H1 (cell line): ENCODE data around the gene TBC1D3B. TPM values are rescaled to one million over a fixed set of nuclear protein-coding genes. Genes with fewer than 3 reads are reported as not detected.

Source experiments
- CTCF ChIA-PET: fragments of 300-600 bp; sonication (Branson Sonifier 250); formaldehyde crosslinking; loops from one replicate; lab custom pipeline; 2021; ENCODE audit not compliant: partially characterized antibody; lab: Charles Lee
- POLR2A ChIA-PET: fragments of 300-600 bp; sonication (Branson Sonifier 250); formaldehyde crosslinking; loops from one replicate; lab custom pipeline; 2021; ENCODE audit warnings: inconsistent platforms; ENCODE audit not compliant: partially characterized antibody; lab: Charles Lee
- DNase-seq, 2 experiments: peaks; one replicate each; pipeline versions ENCODE4 v3.0.0 to v3.0.0-alpha.2; 2010 to 2022; ENCODE audit warnings: low spot score in 2 of 2, low read depth in 1 of 2, mixed read lengths in 1 of 2
- FAIRE-seq: peaks from 2 replicates; lab custom pipeline; 2011; peaks lifted over from hg19 to GRCh38; lab: Jason Lieb, UNC
- H2AFZ ChIP-seq: 2 replicates; pipeline ENCODE4 v1.8.1; 2012; ENCODE audit warnings: low read length, inconsistent platforms
- H2AK5ac ChIP-seq: 2 replicates; pipeline ENCODE4 v1.6.1; 2013; ENCODE audit warnings: low read depth, low read length
- H2BK120ac ChIP-seq: replicated peaks from 2 replicates; pipeline ENCODE3; 2013; ENCODE audit warnings: low read depth, low read length, inconsistent platforms
- H2BK12ac ChIP-seq: 2 replicates; pipeline ENCODE4 v1.6.1; 2013; ENCODE audit warnings: low read depth, low read length
- H2BK15ac ChIP-seq: 2 replicates; pipeline ENCODE4 v1.6.1; 2013; ENCODE audit warnings: low read length
- H2BK20ac ChIP-seq: 2 replicates; pipeline ENCODE4 v1.6.1; 2013; ENCODE audit warnings: low read length
- H2BK5ac ChIP-seq: 2 replicates; pipeline ENCODE4 v1.6.1; 2013; ENCODE audit warnings: low read depth, low read length
- H3K14ac ChIP-seq: 2 replicates; pipeline ENCODE4 v1.6.1; 2013; ENCODE audit warnings: inconsistent platforms; ENCODE audit not compliant: insufficient read length
- H3K18ac ChIP-seq: 2 replicates; pipeline ENCODE4 v1.6.1; 2013; ENCODE audit warnings: low read length; ENCODE audit errors: extremely low read depth
- H3K23ac ChIP-seq: 2 replicates; pipeline ENCODE4 v1.6.1; 2013; ENCODE audit warnings: inconsistent platforms; ENCODE audit not compliant: insufficient read length
- H3K23me2 ChIP-seq: 2 replicates; pipeline ENCODE4 v1.6.1; 2013; ENCODE audit warnings: low read depth, low read length
- H3K27ac ChIP-seq: 2 replicates; pipeline ENCODE4 v1.6.1; 2011; ENCODE audit warnings: low read depth, low read length, inconsistent platforms
- H3K27me3 ChIP-seq, 4 experiments: replicated peaks in 1 of 4; 1 replicate in 1 of 4; 2 replicates in 3 of 4; pipeline versions ENCODE4 v1.6.1 to v1.8.1; 2011 to 2013; ENCODE audit warnings: low read length in 3 of 4, mild to moderate bottlenecking in 3 of 4, inconsistent platforms in 2 of 4, mixed read lengths in 2 of 4, moderate library complexity in 1 of 4; ENCODE audit not compliant: control insufficient read depth in 3 of 4, insufficient read depth in 3 of 4; ENCODE audit errors: extremely low read depth in 1 of 4
- H3K36me3 ChIP-seq, 4 experiments: 2 replicates each; pipeline versions ENCODE4 v1.6.1 to v1.8.1; 2011 to 2013; ENCODE audit warnings: mild to moderate bottlenecking in 4 of 4, low read length in 3 of 4, moderate library complexity in 2 of 4, control low read depth in 1 of 4, inconsistent platforms in 1 of 4; ENCODE audit not compliant: insufficient read depth in 4 of 4, control insufficient read depth in 2 of 4
- H3K4ac ChIP-seq: replicated peaks from 2 replicates; pipeline ENCODE3; 2013; ENCODE audit warnings: low read length, low read depth, mixed read lengths, inconsistent platforms; ENCODE audit not compliant: insufficient read length
- H3K4me1 ChIP-seq, 4 experiments: replicated peaks in 1 of 4; 1 replicate in 1 of 4; 2 replicates in 3 of 4; pipeline versions ENCODE4 v1.6.1 to v1.8.1; 2011 to 2013; ENCODE audit warnings: low read length in 3 of 4, inconsistent platforms in 2 of 4, mixed read lengths in 1 of 4; ENCODE audit not compliant: insufficient read depth in 4 of 4, control insufficient read depth in 3 of 4
- H3K4me2 ChIP-seq, 2 experiments: 2 replicates each; pipeline versions ENCODE4 v1.6.1 to v1.8.1; 2011 to 2013; ENCODE audit warnings: low read depth in 2 of 2, low read length in 2 of 2, control low read depth in 1 of 2, inconsistent platforms in 1 of 2, mild to moderate bottlenecking in 1 of 2; ENCODE audit not compliant: insufficient read depth in 1 of 2
- H3K4me3 ChIP-seq, 4 experiments: fragments of 200-600, 300-600 bp in 1 of 4; sonication (generic), shearing (Covaris generic), sonication (Bioruptor Twin) in 1 of 4; 2 replicates each; pipeline versions ENCODE4 v1.5.1 to v1.8.1; 2011 to 2016; ENCODE audit warnings: low read length in 4 of 4, low read depth in 3 of 4, control low read depth in 2 of 4, inconsistent platforms in 2 of 4, mild to moderate bottlenecking in 2 of 4, mixed read lengths in 1 of 4, moderate library complexity in 1 of 4; ENCODE audit not compliant: insufficient read depth in 2 of 4; ENCODE audit errors: extremely low read depth in 1 of 4
- H3K56ac ChIP-seq: replicated peaks from 2 replicates; pipeline ENCODE3; 2013; ENCODE audit warnings: low read depth, mild to moderate bottlenecking, mixed read lengths, low read length, inconsistent platforms; ENCODE audit not compliant: insufficient read length
- H3K79me1 ChIP-seq: 2 replicates; pipeline ENCODE4 v1.6.1; 2013; ENCODE audit warnings: low read depth, low read length, control low read depth
- H3K79me2 ChIP-seq, 2 experiments: 2 replicates each; pipeline versions ENCODE4 v1.6.1 to v1.8.1; 2012 to 2013; ENCODE audit warnings: low read length in 2 of 2, mild to moderate bottlenecking in 2 of 2, inconsistent platforms in 1 of 2; ENCODE audit not compliant: insufficient read depth in 2 of 2, control insufficient read depth in 1 of 2
- H3K9ac ChIP-seq, 4 experiments: replicated peaks in 1 of 4; 1 replicate in 1 of 4; 2 replicates in 3 of 4; pipeline versions ENCODE4 v1.6.1 to v1.8.1; 2011 to 2013; ENCODE audit warnings: low read depth in 3 of 4, low read length in 3 of 4, control low read depth in 2 of 4, mild to moderate bottlenecking in 2 of 4, moderate library complexity in 2 of 4, inconsistent platforms in 1 of 4; ENCODE audit errors: extremely low read depth in 1 of 4
- H3K9me3 ChIP-seq, 2 experiments: 2 replicates each; pipeline versions ENCODE4 v1.6.1 to v1.8.1; 2012 to 2013; ENCODE audit warnings: mild to moderate bottlenecking in 2 of 2, moderate library complexity in 2 of 2, control low read depth in 1 of 2, inconsistent platforms in 1 of 2, low read depth in 1 of 2, low read length in 1 of 2, mixed read lengths in 1 of 2; ENCODE audit not compliant: insufficient read depth in 2 of 2
- H4K20me1 ChIP-seq, 2 experiments: replicated peaks in 1 of 2; 2 replicates each; pipeline versions ENCODE3 to v1.8.1; 2011 to 2013; ENCODE audit warnings: inconsistent platforms in 2 of 2, low read length in 2 of 2, mild to moderate bottlenecking in 1 of 2; ENCODE audit not compliant: insufficient read depth in 2 of 2, control insufficient read depth in 1 of 2
- H4K5ac ChIP-seq: 2 replicates; pipeline ENCODE4 v1.6.1; 2013; ENCODE audit warnings: low read length, low read depth, mixed read lengths, inconsistent platforms; ENCODE audit not compliant: insufficient read length
- H4K8ac ChIP-seq: 2 replicates; pipeline ENCODE4 v1.8.0; 2013; ENCODE audit warnings: mild to moderate bottlenecking, moderate library complexity, low read length, inconsistent platforms; ENCODE audit not compliant: insufficient read depth; ENCODE audit errors: extremely low read depth
- H4K91ac ChIP-seq: replicated peaks from 2 replicates; pipeline ENCODE3; 2013; ENCODE audit warnings: low read length, mixed read lengths, inconsistent platforms; ENCODE audit not compliant: insufficient read length
- ATF3 ChIP-seq: IDR thresholded peaks from 2 replicates; pipeline ENCODE4 v1.6.1; 2011; ENCODE audit warnings: low read depth, mild to moderate bottlenecking, low read length; ENCODE audit not compliant: insufficient read depth
- CBX5 ChIP-seq: fragments of 300-800, 300-1000 bp; sonication (generic); IDR thresholded peaks from 2 replicates; pipeline ENCODE4 v1.7.1; 2016; ENCODE audit warnings: antibody characterized with exemption, low read length, low read depth
- CBX8 ChIP-seq: fragments of 300-800, 300-1000 bp; sonication (generic); IDR thresholded peaks from 2 replicates; pipeline ENCODE4 v1.7.1; 2016; ENCODE audit warnings: low read depth, low read length, borderline replicate concordance
- KDM5A ChIP-seq: fragments of 200-600 bp; IDR thresholded peaks from 2 replicates; pipeline ENCODE4 v1.7.1; 2012; ENCODE audit warnings: mild to moderate bottlenecking, low read length, inconsistent platforms, mixed read lengths
- MAFK ChIP-seq: IDR thresholded peaks from 2 replicates; pipeline ENCODE4 v1.6.1; 2012; ENCODE audit warnings: low read depth, mild to moderate bottlenecking, improper control_type of control experiment, low read length
- TCF12 ChIP-seq: IDR thresholded peaks from 2 replicates; pipeline ENCODE4 v1.6.1; 2011; ENCODE audit warnings: low read depth, mild to moderate bottlenecking, low read length
- USF2 ChIP-seq: IDR thresholded peaks from 2 replicates; pipeline ENCODE4 v1.6.1; 2011; ENCODE audit warnings: low read length, improper control_type of control experiment
- WGBS, 2 experiments: shearing (Covaris generic) in 1 of 2; methylation state at CpG; one replicate each; pipeline versions ENCODE4 v1.1.6 to v1.1.7; 2013 to 2015; ENCODE audit warnings: low lambda C conversion rate in 2 of 2, mixed read lengths in 2 of 2, inconsistent platforms in 1 of 2, low coverage in 1 of 2, missing lambda C conversion rate in 1 of 2; ENCODE audit not compliant: insufficient replicate concordance in 2 of 2, insufficient coverage in 1 of 2, insufficient read length in 1 of 2; ENCODE audit errors: extremely low coverage in 1 of 2, missing lambda C conversion rate in 1 of 2; 5-methylcytosine and 5-hydroxymethylcytosine counted together
- polyA plus RNA-seq, 7 experiments: library from polyadenylated mRNA; depleted of rRNA in 3 of 7; stranded (reverse) in 5 of 7; unstranded in 2 of 7; fragments of >200 nt in 5 of 7; fragments of 200-250 nt in 2 of 7; gene quantifications; 1 replicate in 5 of 7; 2 replicates in 1 of 7; 4 replicates in 1 of 7; pipeline versions ENCODE4 v1.2.1 to v1.2.3, GENCODE V29; 2011 to 2013; ENCODE audit warnings: missing spikeins in 2 of 7, mixed read lengths in 2 of 7
- total RNA-seq: library from RNA; stranded (reverse); fragmentation: NEBNext Ultra II Directional; extraction: Animal tissue kit (Norgen Biotek cat#: 25700); gene quantifications from 2 replicates; pipeline ENCODE4 v1.2.1, GENCODE V29; 2021

TBC1D3B gene
- total and polyA plus RNA-seq, 2 of the 8 experiments (the other 6 are each of a cell fraction or from before 2014, with no cell fraction given) = 0.54 to 6.2 TPM

GRCh38 chr17:36127199-36127893 is 49.1 kb downstream of the TBC1D3B start:
- Histone ChIP-seq H3K27me3 (no peaks in the 10 kb centered on the region), H4K20me1 (no peaks in the 10 kb centered on the region), H3K4me2 (no peak overlapping the region), H3K27ac (no peak overlapping the region), H2BK12ac (no peak overlapping the region), H3K4me3 (no peak overlapping the region), H3K4me1 (peaks cover 0 to 9% (median 5%) of the 10 kb centered on the region in 4 experiments; a peak in 6 of 7 replicates), H2BK20ac (no peak overlapping the region), H2AK5ac (no peak overlapping the region), H3K36me3 (no peaks in the 10 kb centered on the region), H3K56ac (no peak overlapping the region), H2BK15ac (no peak overlapping the region), H3K4ac (no peak overlapping the region), H3K79me1 (no peaks in the 10 kb centered on the region), H3K18ac (no peak overlapping the region), H3K9me3 (no peaks in the 10 kb centered on the region), H3K23ac (no peak overlapping the region), H4K5ac (no peak overlapping the region), H4K91ac (no peak overlapping the region), H2BK5ac (no peak overlapping the region), H2AFZ (no peak overlapping the region), H3K79me2 (no peaks in the 10 kb centered on the region), H3K14ac (no peak overlapping the region), H4K8ac (no peak overlapping the region; the same call in 1 of the 2 replicates), H3K9ac (no peak overlapping the region), H2BK120ac (no peak overlapping the region), H3K23me2 (no peaks in the 10 kb centered on the region)
- WGBS, 2 experiments = 94% methylated on average over 7 of the region's 7 CpGs; no CpG with 5 or more reads in 1 of the 2 experiments
- TF ChIP-seq TCF12 (no peak), USF2 (no peak), MAFK (no peak), CBX5 (no peak), CBX8 (no peak), ATF3 (no peak), KDM5A (no peak)
- POLR2A ChIA-PET = interaction anchor here (1.2 kb wide), 1 partner anchor 11 kb away, joined by 3 read pairs; no protein-coding TSS in a partner anchor
- CTCF ChIA-PET = interaction anchor here (1.2 to 2.1 kb wide), 2 partner anchors 152 to 158 kb away, joined by 3 to 6 read pairs; no protein-coding TSS in a partner anchor
- DNase-seq = no peak
- FAIRE-seq = no peak
